Mucosa of descending colon (tissue), 3 donors: ENCODE results near the gene GPD1L. TPM values are rescaled to one million over a fixed set of nuclear protein-coding genes. Genes with fewer than 3 reads are reported as not detected.
"Not testable (repeated sequence)": the region's sequence is repeated elsewhere in the genome, so short reads cannot be mapped to it uniquely, and the experiment has no call there.

Experiments used
- ATAC-seq: fragments of 200-7000 bp; cut with Tn5 transposase; one replicate; pipeline ENCODE4 v1.9.1; 2020; ENCODE audit warnings: mild to moderate bottlenecking, moderate library complexity
- DNase-seq, 3 donors: peaks; one replicate each; pipeline ENCODE4 v3.0.0-alpha.2; 2020
- H3K36me3 ChIP-seq: fragments of 200-600 bp; one replicate; pipeline ENCODE4 v1.8.0; 2021; ENCODE audit warnings: low read depth, mild to moderate bottlenecking
- H3K4me1 ChIP-seq: fragments of 200-600 bp; one replicate; pipeline ENCODE4 v1.8.0; 2021; ENCODE audit warnings: low read depth, mild to moderate bottlenecking
- H3K4me3 ChIP-seq: fragments of 200-600 bp; one replicate; pipeline ENCODE4 v1.8.0; 2021; ENCODE audit warnings: mild to moderate bottlenecking
- H3K9me3 ChIP-seq: fragments of 200-600 bp; one replicate; pipeline ENCODE4 v1.8.0; 2021; ENCODE audit warnings: mild to moderate bottlenecking
- intact Hi-C, 2 donors: fragments of 100-400 bp; cut with DNase I in 1 of 2; cut with micrococcal nuclease in 1 of 2; formaldehyde crosslinking; loops; one replicate each; pipeline versions ENCODE4 v1.11.0 to v1.11.1; 2022; cut with DNase I, micrococcal nuclease
- long read RNA-seq, 2 donors: library from polyadenylated mRNA; unstranded; transcript quantifications; one replicate each; pipeline ENCODE4 v2.0.0, GENCODE V29; 2019 to 2021
- total RNA-seq, 3 donors: library from RNA; stranded (reverse); fragmentation: NEBNext Ultra II Directional in 2 of 3; extraction: Animal tissue kit (Norgen Biotek cat#: 25700) in 2 of 3; gene quantifications; one replicate each; pipeline versions ENCODE4 v1.2.1 to v1.2.4, GENCODE V29; 2021 to 2023
- TF ChIP-seq, protein P1 (sequence below): fragments of 200-600 bp; IDR thresholded peaks from one replicate; pipeline ENCODE4 v1.8.0; 2022; ENCODE audit warnings: antibody characterized with exemption, mild to moderate bottlenecking
- donor health status: DM: no; HTN: no; CAD: no; lungs with moderate emphysema.
- donor health status: DM: no; HTN: no; CAD: no.
- donor health status: DM: no; HTN: yes; CAD: no.

Gene GPD1L
- total RNA-seq, result 100 to 1,000 TPM in 1 of 3 donors, 10 to 100 TPM in 2; 57.6 to 122 (median 72.1) TPM
- long read RNA-seq, donor 1, full-length matches to known transcripts, result 43 of 52 reads
- long read RNA-seq, donor 1, partial matches to known transcripts, result 2 of 52 reads
- long read RNA-seq, donor 1, other reads (novel, unspliced or antisense), result 7 of 52 reads
- long read RNA-seq, donor 2, full-length matches to known transcripts, result 8 of 9 reads
- long read RNA-seq, donor 2, partial matches to known transcripts, result 1 of 9 reads
- long read RNA-seq, donor 2, other reads (novel, unspliced or antisense), result 0 of 9 reads

DNA sequence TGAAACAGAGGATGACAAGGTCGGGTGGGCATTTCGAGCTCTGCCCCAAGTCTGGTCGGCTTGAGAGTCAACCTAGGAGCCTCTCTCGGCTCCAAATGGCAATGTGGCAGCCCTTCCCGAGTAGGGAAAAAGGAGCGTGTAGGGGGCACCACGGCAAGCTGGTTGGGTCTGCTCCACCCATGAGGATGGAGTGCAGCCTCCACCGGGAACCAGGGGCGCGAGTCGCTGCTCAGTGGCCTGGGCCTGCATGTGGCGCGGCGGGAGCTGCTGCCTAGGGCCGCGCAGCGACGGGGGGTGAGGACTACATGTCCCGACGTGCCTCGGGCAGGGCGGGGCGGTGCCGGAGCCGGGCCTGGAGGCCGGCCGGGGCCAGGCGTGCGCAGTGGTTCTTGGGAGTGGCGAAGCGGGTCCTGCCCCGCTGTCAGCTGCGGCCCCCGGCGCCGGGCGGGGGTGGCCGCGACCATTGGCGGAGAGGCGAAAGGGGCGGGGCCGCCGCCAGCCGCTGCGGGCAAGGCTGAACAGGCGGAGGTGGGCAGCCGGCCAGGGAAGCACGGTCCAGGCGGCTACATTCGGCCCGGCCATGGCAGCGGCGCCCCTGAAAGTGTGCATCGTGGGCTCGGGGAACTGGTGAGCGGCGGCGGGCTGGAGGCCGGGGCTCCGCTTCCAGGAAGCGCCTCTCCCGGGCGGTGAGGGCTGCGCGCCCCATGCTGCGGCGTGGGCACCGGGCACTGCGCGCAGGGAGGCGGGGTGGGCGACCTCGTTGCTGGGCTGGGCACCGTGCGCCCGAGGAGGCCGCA is at the start of gene GPD1L:
GPD1L (plus strand) TSS at position 489 of the 797 bp plus-strand sequence; CDS start at position 581, 92 bp downstream.
- intact Hi-C loops, result no loop called here
- H3K9me3 ChIP-seq, result peaks cover 14% of the 10 kb centered on the region
- H3K4me1 ChIP-seq, result peaks cover 32% of the 10 kb centered on the region
- H3K4me3 ChIP-seq, result peak within 1 kb of the TSS; percentile 71
- H3K36me3 ChIP-seq, result no peaks in the 10 kb centered on the region
- TF ChIP-seq, protein P1, sequence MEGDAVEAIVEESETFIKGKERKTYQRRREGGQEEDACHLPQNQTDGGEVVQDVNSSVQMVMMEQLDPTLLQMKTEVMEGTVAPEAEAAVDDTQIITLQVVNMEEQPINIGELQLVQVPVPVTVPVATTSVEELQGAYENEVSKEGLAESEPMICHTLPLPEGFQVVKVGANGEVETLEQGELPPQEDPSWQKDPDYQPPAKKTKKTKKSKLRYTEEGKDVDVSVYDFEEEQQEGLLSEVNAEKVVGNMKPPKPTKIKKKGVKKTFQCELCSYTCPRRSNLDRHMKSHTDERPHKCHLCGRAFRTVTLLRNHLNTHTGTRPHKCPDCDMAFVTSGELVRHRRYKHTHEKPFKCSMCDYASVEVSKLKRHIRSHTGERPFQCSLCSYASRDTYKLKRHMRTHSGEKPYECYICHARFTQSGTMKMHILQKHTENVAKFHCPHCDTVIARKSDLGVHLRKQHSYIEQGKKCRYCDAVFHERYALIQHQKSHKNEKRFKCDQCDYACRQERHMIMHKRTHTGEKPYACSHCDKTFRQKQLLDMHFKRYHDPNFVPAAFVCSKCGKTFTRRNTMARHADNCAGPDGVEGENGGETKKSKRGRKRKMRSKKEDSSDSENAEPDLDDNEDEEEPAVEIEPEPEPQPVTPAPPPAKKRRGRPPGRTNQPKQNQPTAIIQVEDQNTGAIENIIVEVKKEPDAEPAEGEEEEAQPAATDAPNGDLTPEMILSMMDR, result no peak
- peak; percentile 94 to 98 (median 97) for DNase-seq
- peak; percentile 95 for ATAC-seq

DNA sequence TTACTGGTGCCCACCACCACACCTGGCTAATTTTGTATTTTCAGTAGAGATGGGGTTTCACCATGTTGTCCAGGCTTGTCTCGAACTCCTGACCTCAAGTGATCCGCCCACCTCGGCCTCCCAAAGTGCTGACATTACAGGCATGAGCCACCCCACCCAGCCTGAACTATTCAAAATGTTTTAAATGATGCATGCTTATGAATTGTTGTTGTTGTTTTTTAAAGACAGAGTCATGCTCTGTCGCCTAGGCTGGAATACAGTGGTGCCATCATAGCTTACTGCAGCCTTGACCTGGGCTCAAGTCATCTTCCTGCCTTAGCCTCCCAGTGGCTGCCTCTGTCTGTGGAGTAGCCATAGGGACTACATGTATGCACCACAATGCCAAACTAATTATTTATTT is 48.0 kb upstream of the GPD1L start:
- DNase-seq, H3K4me1 ChIP-seq, H3K4me3 ChIP-seq, H3K9me3 ChIP-seq, ATAC-seq, intact Hi-C loops, H3K36me3 ChIP-seq: not testable (repeated sequence)

DNA sequence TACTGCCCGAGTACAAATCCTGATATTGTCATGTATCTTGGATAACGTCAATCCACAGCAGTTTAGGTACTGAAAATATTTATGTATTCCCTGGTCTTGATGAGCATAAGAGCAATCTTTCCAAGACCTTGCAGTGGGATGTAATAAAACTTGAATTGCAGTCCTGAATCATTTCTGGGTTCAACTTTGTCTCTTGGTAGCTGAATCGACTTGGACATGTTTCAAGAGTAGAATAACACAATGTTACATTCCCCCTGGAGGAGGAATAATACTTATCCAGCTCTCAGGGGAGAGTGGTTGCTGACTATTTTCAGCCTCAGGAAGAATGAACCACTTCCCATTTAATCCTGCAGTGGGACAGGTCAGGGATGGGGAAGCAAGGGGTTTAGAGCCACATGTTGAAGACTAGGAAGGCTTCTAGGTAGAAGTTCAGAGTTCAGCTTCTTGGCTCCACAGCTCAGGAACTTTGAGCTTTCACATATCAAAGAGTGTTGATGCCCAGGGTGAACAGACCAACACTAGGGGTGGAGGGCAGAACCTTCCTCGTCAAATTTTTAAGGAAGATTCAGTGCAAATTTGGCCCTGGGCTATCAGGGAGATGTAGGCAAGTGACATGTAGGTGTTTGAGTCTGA is 43.4 kb upstream of the GPD1L start:
- ATAC-seq, result peak; percentile 56
- Histone ChIP-seq H3K4me1 (peaks cover 2% of the 10 kb centered on the region), H3K4me3 (no peak overlapping the region), H3K36me3 (no peaks in the 10 kb centered on the region), H3K9me3 (no peaks in the 10 kb centered on the region)
- TF ChIP-seq, protein P1, result no peak
- intact Hi-C loops, result no loop called here
- DNase-seq, result no peak

DNA sequence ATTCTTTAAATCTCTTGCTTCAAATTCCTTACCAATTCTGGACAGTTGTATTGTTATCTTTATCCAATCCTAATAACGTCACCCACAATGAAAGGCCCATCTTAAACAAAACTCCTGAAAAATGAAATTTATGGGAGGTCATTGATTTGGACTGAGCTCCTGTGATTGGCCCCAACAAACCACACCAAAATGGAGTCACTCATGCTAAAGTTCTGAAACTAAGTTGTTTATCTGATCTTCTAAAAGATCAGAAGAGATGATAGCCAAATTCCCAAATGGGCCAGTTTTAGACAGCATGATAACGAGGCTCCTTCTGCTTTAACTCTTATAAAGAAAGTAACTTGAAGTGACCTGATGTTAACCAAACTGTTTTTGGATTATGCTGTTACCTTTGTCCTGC is 39.7 kb upstream of the GPD1L start:
- ATAC-seq (no peak), DNase-seq (no peak)
- TF ChIP-seq, protein P1, result no peak
- Histone ChIP-seq H3K9me3 (no peaks in the 10 kb centered on the region), H3K36me3 (no peaks in the 10 kb centered on the region), H3K4me3 (no peak overlapping the region), H3K4me1 (peaks cover 2% of the 10 kb centered on the region)
- intact Hi-C loops, result no loop called here

DNA sequence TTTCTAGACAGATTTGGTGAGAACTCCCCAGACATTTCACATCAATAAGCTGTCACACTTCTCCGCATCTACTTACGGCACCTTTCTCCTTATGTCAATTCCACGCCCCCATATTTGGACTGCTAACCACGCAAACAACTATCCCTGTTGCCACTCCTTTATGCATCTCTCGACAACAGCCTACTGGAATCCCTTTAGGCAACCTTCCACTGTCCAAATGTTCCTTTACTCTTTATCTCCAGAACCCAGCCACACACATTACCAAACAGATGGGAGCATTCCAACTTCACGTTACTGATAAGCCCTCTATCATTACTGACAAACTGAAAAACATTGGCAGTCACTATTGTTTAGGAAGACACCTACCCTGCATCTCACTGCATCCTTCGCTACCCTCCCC is 32.2 kb upstream of the GPD1L start:
- DNase-seq, intact Hi-C loops, H3K9me3 ChIP-seq, H3K36me3 ChIP-seq, ATAC-seq, H3K4me3 ChIP-seq: not testable (repeated sequence)
- H3K4me1 ChIP-seq, result peaks cover 19% of the 10 kb centered on the region

DNA sequence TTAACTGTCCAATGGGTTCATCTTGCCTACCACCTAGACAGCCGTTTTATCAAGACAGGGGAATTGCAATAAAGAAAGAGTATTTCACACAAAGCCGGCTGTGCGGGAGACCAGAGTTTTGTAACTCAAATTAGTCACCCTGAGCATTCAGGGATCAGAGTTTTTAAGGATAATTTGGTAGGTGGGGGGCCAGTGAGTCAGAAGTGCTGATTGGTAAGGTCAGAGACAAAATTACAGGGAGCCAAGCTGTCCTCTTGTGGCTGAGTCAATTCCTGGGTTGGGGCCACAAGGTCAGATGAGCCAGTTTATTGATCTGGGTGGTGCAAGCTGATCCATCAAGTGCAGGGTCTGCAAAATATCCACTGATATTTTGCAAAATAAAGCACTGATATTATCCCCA is 29.9 kb upstream of the GPD1L start:
- TF ChIP-seq, protein P1, result no peak
- peak in 1 of 3 donors; percentile 21 for DNase-seq
- intact Hi-C loops, result no loop called here
- no peaks in the 10 kb centered on the region for H3K36me3 ChIP-seq
- peaks cover 7% of the 10 kb centered on the region for H3K9me3 ChIP-seq
- H3K4me1 ChIP-seq, result peaks cover 19% of the 10 kb centered on the region
- ATAC-seq, result no peak
- no peak overlapping the region for H3K4me3 ChIP-seq
